HG03280 (cell line): ENCODE results near the gene AOPEP.

Experiments used
- ATAC-seq: cut with Tn5 transposase; IDR thresholded peaks from one replicate; pipeline ENCODE4 v1.9.1; 2021; ENCODE audit warnings: mild to moderate bottlenecking, moderate library complexity; ENCODE audit not compliant: unreplicated experiment

AOPEP gene

GRCh38 chr9:94788570-94789105, 62.1 kb downstream of the AOPEP start:
- ATAC-seq: no peak

- ATAC-seq: no peak
Measured at GRCh38 chr9:94791435-94791834, 64.9 kb downstream of the AOPEP start.

- ATAC-seq: no peak
Measured at GRCh38 chr9:94792511-94792910, 66.0 kb downstream of the AOPEP start.

- no peak for ATAC-seq
Measured at GRCh38 chr9:94794476-94795167, 68.1 kb downstream of the AOPEP start.

- no peak for ATAC-seq
Measured at GRCh38 chr9:94796687-94797086, 70.2 kb downstream of the AOPEP start.

- no peak for ATAC-seq
Measured at GRCh38 chr9:94798201-94798600, 71.7 kb downstream of the AOPEP start.

GRCh38 chr9:94798708-94799107, 72.2 kb downstream of the AOPEP start:
- no peak for ATAC-seq

GRCh38 chr9:94799578-94800264, 73.2 kb downstream of the AOPEP start:
- no peak for ATAC-seq

GRCh38 chr9:94800424-94801117, 74.1 kb downstream of the AOPEP start:
- no peak for ATAC-seq

- ATAC-seq: no peak
Measured at GRCh38 chr9:94801234-94801633, 74.7 kb downstream of the AOPEP start.

GRCh38 chr9:94801681-94802080, 75.2 kb downstream of the AOPEP start:
- ATAC-seq: no peak

- ATAC-seq: no peak
Measured at GRCh38 chr9:94802251-94802650, 75.8 kb downstream of the AOPEP start.

GRCh38 chr9:94802793-94803192, 76.3 kb downstream of the AOPEP start:
- no peak for ATAC-seq

- no peak for ATAC-seq
Measured at GRCh38 chr9:94804316-94804715, 77.8 kb downstream of the AOPEP start.

- ATAC-seq: no peak
Measured at GRCh38 chr9:94805051-94805489, 78.6 kb downstream of the AOPEP start.

GRCh38 chr9:94805585-94805984, 79.1 kb downstream of the AOPEP start:
- no peak for ATAC-seq

- ATAC-seq: no peak
Measured at GRCh38 chr9:94806307-94806893, 79.9 kb downstream of the AOPEP start.

- no peak for ATAC-seq
Measured at GRCh38 chr9:94807556-94807955, 81.1 kb downstream of the AOPEP start.

GRCh38 chr9:94808926-94809700, 82.6 kb downstream of the AOPEP start:
- ATAC-seq: no peak

GRCh38 chr9:94809778-94810177, 83.3 kb downstream of the AOPEP start:
- no peak for ATAC-seq

- no peak for ATAC-seq
Measured at GRCh38 chr9:94811074-94811473, 84.6 kb downstream of the AOPEP start.
